Measurements from ENCODE around the gene HDAC9.

HDAC9 gene

DNA sequence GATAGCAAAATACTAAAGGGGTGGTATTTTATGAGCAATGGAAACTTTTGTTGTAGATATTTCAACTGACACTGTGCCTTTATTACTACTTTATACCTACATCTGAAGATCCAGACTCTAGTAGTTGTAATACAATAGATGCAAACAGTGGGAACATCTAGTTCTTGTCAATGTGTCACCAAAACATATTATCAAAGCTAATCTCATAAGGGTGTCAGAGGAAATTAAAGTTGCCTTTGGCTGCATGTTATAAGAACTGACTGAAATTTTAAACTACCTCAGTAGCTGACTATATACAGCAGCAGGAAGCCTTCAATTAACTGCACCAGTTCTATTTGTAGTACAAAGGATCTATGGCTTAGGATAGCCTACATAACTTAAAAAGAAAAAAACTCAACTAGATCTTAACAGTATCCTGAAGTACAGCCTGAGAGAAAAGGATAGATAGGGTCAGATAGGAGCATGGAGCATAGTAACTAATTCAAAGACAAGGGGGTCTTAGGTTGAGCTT lies 30.9 kb downstream of the HDAC9 start:
- no peak for DNase-seq

DNA sequence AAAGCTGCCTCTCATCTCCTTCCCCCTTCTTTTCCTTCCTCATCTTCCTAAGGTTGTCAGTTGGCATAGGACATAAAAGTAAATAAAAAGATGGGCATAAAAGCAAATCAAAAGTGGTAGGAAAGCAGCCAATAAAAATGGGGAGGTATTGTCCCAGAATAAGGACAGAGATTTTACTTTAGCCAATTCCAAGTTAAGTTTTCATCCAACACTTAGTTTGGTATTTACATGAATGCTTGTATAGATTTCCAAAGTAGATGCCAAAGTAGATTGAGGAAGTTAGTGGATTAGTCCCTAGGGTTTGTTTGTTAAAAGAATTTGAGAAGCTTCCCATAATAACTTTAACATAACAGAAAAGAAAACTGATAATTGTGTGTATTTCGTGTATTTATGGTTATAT lies 33.7 kb downstream of the HDAC9 start:
- DNase-seq, result no peak

DNA sequence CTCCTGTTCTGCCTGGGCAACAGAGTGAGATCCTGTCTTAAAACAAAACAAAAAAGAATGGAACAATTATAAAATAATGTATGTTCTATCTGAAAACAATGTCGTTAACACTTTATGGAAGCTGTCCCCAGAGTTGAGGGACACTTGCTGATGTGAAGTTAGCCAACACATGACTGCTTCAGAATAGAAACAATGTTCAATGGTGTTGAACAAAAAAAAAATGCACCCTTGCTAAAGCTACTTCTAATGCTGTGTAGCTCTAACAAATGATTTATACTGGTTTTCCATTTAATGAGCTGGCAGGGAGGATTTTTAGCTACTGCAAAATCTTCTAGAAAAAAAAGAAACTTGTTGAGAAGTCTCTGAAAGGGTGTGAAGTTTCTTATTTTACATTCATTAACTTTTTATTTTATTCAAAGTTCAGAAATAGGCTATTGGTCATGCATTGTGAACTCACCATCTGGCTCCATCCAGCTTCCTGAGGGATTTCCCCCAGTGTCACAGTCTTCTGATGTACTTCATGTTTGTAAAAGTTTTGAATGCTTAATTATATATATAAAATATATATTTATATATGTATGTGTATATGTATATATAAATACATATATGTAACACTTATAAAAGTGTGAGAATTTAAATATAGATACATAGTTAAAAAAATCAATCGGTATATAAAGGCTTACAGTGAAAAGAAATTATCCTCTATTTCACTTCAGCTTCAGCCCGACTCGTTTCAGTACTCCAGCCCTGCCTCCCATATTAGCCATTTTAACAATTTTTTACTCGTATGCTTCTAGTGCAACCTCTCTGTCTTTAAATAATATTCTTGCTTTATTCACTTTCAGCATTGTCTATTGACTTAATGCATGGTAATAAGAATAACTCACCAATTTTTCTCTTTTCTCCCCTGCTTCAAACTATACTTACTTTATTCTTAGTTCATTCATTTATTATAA lies 35.0 kb downstream of the HDAC9 start:
- no peak for DNase-seq

DNA sequence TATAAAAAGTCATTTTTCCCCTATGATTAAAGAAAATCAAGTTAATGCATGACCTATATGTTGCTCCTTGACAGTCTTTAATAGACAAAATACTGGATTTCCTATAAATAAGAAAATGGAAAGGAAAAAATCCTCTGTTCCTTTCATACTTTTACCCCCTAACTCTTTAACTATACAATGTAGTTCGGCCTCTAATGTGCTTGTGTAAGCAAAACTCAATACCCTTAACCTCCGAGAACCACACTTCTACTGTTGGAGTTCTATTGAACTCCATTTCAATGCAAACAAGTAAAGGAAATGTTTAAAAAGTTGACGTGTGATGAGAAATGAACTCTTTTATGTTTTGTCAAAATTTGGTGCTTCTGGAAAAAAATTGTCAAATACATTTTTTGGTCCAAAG lies 36.0 kb downstream of the HDAC9 start:
- no peak for DNase-seq

DNA sequence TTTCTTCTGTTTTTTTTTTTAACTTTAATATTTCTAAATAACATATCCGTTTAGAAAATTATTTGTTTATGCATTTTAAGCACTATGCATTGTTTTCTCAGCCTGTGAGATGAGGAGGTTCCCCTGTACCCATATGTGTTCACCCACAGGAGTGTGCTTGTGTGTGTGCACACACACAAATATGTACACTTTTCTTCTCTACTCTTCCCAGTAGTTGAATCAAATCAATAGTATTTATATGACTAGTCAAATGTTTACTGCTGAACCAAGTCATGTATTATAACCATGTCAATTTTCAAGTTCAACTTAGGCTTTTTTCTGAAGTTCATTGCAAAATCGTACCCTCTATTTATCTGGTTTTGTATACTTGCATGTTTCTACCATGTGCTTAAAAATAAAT lies 37.3 kb downstream of the HDAC9 start:
- no peak for DNase-seq

DNA sequence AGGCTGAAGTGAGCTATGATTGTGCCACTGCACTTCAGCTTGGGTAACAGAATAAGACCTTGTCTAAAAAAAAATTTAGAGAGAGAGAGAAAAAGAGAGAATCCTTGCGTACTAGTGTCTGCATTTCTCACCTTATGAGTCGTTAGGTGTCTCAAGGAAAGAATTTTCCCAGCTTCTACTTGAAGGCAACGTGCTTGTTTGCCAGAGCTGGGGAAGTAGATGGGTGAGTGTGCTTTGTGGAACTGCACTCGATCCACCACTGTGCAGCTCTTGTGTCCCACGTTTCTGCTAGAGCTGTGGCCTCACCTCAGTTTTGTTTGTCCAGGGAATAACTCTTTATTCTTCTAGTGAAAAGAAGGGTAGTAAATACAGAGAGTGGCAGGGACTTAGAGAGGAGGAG lies 38.9 kb downstream of the HDAC9 start:
- DNase-seq, result no peak

DNA sequence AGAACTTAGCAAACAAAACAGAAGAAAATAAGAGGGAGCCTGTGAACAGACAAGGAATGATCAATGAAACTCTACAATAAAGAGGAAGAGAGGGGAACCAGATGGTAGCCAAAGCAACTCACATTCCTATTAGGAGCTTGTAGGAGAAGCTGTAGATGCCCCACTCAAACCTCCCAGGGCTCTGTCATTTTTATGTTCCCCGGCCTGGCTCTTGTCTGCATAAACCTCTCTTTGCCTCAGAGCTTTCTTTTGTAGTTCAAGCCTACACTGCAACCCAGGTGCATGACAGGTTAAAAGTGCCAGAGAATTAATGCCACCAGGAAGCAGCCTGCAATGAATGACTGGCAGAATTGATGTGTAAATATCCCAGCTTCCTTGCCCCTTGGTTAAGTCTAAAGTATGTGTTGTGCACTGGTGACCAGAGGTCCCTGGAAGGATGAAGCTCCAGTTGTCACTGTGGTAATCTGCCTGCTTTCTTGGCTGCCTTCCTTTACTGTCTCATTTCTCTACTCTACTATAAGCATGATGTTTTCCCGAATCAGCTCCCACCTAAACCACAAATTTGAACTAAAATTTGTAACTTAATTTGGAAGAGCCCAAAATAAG lies 40.4 kb downstream of the HDAC9 start:
- DNase-seq, result no peak

DNA sequence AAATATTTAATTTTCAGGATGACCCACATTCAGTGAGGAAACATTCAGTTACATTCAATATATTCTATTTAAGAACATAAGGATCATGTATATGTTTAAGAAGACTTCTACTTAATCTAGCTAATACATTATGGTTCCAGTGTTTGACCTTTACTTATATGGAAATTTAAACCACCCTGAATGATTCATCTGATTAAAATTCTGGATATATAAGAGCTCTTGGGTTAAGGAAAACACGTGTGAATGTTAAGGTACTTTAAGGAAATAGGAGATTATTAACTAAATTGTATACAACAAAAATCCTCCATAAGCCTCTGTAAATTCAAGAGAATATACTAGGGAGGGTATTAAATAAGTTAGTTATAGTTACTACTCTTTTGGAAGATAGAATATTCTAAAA lies 40.9 kb downstream of the HDAC9 start:
- DNase-seq, result no peak

DNA sequence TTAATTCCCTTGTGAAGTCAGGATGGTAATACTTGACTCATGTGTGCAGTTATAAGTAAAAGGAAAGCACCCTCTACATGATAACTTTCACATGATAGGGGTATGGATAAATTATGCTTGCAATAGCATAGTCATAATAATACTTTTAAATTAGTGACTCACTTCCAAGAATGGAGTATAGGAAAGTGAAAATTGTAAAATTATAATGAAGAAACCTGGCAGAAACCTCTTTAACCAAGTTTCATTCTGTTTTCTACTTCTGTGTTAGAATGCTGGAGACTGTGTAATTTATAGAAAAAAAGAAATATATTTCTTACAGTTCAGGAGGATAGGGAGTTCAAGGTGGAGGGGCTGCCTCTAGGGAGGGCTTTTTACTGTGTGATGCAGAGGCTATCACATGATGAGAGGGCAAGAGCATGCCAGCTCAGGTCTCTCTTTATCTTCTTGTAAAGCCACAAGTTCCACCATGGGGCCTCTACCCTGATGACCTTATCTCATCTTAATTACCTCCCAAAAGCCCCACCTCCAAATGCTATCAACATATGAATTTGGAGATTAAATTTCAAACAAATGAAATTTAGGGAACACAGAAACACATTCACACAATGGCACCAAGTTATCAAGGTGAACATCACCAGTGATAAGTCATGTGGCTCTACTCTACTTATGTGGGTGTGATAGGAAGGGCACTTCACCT lies 43.2 kb downstream of the HDAC9 start:
- no peak for DNase-seq

DNA sequence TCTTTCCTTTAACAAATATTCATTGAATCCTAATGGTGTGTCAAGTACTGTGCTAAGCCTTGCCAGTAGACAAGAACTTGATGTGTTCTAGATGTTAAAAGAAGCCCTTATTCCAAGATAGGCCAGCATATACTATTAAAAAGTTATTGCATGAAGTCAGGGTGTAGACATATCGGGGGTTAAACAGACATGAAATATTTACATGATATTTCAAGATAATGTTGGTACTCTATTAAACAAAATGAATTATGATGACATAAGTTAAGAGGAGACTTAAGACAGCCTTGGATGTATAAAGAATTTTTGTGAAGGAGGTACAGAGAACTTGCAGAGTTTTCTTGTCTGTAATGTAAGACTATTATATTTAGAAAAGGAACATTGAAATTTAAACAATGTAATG lies 44.8 kb downstream of the HDAC9 start:
- no peak for DNase-seq

DNA sequence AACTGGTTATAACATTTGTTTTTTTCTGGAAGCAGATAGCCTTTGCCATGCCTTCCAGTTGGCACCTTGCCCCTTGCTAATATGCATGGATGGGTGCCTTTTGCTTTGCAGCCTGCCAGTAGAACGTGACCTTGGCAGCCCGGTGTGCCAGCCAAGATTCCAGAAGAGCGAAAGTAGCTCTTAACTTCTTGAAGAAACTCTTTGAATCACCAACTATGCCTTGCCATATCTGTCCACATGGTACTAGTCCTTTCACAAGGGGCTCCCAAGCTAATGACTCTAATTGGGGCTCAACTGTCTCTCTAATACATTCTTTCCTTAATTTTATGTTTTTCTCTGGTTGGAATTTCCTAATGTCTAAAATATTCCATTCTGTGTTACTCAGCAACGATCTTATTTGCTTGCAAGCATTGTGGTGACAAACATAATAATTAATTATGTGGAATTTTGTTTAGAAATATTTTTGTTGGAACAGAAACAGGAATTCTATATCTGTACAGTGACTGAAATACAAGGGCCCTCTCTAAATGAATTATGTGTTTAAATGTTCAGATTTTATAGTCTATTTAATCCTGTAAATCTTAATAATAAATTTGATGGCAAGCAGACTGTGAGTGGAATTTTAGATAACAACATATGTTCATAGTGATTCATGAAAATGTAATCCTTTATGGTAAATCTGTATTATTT lies 45.8 kb downstream of the HDAC9 start:
- no peak for DNase-seq

DNA sequence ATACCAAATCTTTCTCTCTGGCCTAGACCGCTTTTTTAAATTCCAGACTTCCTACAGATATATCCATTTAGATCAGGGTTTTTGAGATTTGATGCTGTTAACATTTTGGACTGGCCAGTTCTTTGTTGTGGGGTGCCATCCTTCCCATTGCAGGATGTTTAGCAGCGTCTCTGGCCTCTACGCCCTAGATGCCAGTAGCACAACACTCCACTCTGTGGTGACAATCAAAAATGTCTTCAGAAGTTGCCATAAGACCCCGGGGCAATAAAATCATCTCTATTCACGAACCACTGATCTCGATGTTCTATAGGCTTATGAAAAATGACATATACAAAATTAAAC lies 46.3 kb downstream of the HDAC9 start:
- DNase-seq, result no peak

DNA sequence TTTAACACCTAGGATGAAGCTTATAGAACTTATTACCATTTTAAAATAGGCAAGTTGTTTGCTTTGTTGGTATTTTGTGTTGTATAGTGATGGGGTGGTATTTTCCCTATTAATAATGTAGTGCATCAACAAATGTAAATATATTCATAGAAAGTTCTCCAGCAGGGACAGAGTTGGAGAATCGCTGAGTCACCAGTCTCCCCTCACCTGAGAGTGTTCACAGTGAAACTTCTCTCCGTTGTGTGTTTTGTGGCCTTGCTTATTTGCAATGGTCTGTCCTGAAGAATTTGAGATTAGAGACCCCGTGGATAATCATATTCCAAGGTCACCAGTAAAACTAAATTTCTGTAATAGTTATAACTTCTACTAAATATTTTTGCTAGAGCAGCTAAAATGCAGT lies 51.0 kb downstream of the HDAC9 start:
- DNase-seq, result no peak

DNA sequence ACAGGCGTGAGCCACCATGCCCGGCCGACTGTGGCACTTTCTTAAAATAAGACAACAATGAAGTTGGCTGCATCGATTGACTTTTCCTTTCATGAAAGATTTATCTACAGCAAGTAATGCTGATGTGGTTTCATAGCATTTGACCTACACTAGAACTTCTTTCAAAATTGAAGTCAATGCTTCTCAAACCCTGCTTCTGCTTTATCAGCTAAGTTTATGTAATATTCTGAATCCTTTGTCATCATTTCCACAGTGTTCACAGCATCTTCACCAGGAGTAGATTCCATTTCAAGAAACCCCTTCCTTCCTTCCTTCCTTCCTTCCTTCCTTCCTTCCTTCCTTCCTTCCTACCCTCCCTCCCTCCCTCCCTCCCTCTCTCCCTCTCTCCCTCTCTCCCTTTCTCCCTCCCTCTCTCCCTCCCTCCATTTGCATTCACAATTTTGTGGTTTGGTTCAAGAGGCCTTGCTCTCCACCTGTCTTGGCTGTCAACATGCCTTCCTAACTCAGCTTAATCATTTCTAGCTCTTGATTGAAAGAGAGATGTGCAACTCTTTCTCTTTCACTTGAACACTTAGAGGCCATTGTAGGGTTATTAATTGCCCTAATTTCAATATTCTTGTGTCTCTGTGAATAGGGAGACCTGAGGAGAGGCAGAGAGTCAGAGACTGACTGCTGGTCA lies 52.1 kb downstream of the HDAC9 start:
- no peak for DNase-seq

DNA sequence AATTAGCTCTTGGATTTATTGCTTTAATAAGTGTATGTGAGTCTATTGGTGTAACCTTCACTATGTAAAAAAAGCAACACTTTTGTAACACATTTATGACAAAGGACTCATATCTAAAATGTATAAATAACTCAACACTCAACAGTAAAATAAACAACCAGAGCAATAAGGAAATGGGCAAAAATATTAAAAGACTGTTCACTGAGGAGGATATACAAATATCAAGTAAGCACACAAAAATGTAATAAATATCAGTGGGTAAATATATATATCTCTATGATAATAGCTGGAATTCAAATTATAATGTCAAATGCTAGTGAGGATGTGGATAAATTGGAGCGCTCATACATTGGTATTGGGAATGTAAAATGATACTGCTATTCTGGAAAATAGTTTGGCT lies 53.0 kb downstream of the HDAC9 start:
- DNase-seq, result no peak

DNA sequence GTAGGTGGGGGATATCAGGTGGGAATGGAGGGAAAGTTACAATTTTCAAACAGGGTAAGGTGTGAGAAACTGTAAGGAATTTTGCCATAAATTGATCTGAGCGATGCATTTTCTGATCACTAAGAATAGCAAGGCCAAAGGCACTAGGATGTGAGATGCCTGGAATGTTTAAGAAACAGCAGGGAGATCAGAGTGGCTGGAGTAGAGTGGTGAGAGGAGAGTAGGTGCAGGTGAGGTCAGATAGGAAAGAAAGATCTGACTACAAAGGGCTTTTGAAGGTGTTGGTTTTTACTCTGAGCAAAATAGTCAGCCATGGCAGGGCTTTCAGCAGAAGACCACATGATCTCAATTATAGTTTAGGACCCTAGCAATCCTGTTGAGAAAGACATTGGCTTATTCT lies 55.0 kb downstream of the HDAC9 start:
- no peak for DNase-seq

DNA sequence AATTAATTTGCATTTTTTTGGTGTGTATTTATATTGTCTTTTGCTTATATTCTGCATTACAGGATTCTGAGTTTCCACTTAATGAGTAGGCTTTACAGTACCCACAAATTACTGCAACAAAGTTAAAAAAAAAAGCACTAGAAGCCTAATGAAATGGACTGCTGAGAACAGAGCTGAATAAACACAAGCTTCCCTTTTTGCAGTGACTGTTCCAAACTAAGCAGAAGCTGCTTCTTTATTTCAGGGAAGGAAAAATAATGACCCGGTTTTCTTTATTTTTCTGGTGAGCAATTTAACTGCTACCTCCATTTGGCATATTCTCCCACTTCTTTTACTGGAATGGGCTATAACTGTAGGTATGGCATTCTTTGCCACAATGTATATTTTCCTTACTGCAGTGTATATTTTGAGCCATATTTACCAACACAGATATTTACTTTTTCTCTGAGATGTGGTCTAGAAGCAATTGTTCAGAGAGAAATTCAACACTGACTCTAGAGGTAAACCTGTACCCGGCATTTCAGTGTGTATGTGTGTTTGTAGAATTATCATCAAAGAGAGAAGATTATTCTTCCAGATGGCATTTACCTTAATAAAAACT lies 56.9 kb downstream of the HDAC9 start:
- DNase-seq, result no peak

DNA sequence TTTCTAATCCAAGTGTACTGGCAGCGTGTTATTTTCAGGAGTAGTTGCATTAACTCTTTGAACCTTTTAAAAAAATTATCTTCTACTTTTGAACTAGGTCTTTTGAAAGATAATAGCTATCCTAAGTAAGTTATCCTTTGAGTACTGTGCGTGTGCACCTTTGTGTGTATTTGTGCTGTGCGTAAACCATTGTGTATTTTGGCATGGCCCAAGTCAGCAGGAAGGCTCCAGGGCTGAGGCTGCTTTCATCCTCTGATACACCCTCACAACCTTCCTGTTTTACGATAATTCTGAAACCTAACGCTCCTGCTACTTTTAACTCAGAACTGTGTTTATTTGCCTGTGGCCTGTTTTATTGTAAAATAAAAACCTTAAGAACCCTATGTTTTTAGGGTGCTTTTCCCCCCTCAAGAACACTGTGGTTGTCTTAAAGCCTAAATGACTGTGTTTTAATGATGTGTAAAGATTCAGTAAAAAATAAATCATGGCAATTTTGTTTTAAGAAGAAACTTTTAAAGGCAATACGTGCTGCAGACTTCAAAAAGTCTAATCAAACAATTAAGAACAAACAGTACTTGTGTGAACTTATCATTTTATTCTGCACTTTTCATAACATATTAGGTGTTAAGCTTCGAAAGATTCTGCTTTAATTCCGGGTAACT lies 57.5 kb downstream of the HDAC9 start:
- no peak for DNase-seq

DNA sequence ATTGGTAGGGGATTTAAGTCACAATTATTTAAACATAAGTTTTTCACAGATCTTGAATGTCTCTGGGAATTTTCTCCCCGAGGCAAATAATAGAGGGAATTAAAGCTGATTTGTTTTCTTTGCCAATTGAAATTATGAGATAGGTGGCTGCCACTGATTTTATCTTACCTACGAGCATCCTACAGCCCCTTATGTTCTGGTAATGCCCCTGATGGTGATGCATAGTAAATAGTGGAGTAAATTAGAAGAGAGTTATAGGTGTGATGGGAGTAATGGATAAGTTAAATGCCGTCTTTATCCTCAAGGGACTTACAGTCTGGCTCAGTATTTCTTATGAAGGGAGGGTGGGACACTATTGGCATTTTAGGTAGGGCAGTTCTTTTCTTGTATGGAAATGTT lies 58.1 kb downstream of the HDAC9 start:
- no peak for DNase-seq

DNA sequence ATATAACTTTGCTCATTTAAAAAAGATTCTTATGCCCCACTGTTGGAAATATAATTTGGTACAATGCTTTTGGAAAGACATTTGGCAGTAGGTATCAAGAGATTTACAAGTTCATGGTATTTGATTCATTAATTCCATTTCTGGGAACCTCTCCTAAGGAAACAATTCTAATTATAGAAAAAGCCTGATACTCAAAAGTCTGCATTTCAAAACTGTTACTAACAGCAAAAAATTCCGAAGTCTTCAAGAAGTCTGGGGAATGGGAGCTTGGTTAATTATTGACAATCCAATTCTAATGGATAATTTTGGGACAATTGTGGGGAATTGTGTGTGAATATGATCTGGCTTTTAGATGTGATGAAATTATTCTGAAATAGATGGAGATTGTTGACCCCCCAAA lies 59.6 kb downstream of the HDAC9 start:
- no peak for DNase-seq

DNA sequence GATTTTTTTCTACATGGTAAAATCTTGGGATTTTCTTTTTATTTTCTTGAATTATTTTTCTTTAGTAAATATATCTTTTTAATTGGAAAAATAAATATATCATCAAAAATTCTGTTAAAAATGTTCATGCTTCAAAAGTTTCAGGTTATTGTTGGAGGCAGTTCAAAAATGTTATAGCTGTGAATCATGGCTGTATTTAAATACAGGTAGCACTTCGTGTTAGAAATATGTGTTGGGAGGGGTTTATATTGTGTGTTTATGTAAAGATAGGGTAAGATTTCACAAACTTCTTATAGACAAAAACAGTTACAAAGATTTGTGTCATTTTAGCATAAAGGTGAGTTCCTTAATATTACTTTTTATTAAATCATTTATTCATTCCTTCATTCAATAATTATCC lies 60.4 kb downstream of the HDAC9 start:
- DNase-seq, result no peak

DNA sequence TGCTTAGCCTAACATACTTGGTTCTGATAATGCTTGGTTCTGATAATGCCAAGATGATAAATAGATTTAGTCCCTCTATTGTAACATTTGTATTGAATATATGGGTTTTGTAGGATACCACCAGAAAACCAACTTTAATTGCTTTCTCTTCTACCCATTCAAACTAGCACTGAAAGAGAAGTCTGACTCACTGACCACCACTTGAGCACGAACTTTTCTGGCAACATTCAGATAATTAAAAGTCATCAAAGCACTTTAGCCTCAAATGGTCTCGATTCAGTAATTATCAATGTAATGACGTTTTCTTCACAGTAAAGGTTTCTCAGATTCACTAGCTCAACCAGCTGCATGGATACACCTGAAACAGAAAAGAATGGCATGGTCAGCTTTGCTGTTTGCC lies 63.0 kb downstream of the HDAC9 start:
- no peak for DNase-seq
